ENCODE data around the gene ZDHHC11B. TPM values are rescaled to one million over a fixed set of nuclear protein-coding genes. Genes with fewer than 3 reads are reported as not detected.
"Not testable (repeated sequence)": the region's sequence is repeated elsewhere in the genome, so short reads cannot be mapped to it uniquely, and the experiment has no call there.

ZDHHC11B gene
- total RNA-seq, 1 donor from 2014 or later: 0.09 TPM

- TF ChIP-seq CTCF (IDR thresholded peaks at IDR 0.05): no peak
- H3K4me1 Mint-ChIP-seq: no peaks in the 10 kb centered on the region
- no peaks in the 10 kb centered on the region for H3K36me3 Mint-ChIP-seq (ENCODE audit: low read depth)
- ChIA-PET POLR2A (no interaction called here), CTCF (no interaction called here)
- intact Hi-C loops (cut with micrococcal nuclease): no loop called here
- H3K27me3 Mint-ChIP-seq: peaks cover 2% of the 10 kb centered on the region
- no peak for ATAC-seq (ENCODE audit: low read depth)
- H3K27ac Mint-ChIP-seq: no peak overlapping the region
- H3K4me3 Mint-ChIP-seq: no peak overlapping the region
- no peak for DNase-seq
- no peaks in the 10 kb centered on the region for H3K9me3 Mint-ChIP-seq
Measured at GRCh38 chr5:816176-816575, 31.6 kb upstream of the ZDHHC11B start.

- ChIA-PET CTCF (no interaction called here), POLR2A (no interaction called here)
- no peaks in the 10 kb centered on the region for H3K36me3 Mint-ChIP-seq (ENCODE audit: low read depth)
- no peaks in the 10 kb centered on the region for H3K4me1 Mint-ChIP-seq
- intact Hi-C loops (cut with micrococcal nuclease): no loop called here
- ATAC-seq (ENCODE audit: low read depth) (no peak), DNase-seq (no peak)
- no peak for TF ChIP-seq CTCF (IDR thresholded peaks at IDR 0.05)
- no peak overlapping the region for H3K4me3 Mint-ChIP-seq
- peaks cover 2% of the 10 kb centered on the region for H3K27me3 Mint-ChIP-seq
- no peak overlapping the region for H3K27ac Mint-ChIP-seq
- no peaks in the 10 kb centered on the region for H3K9me3 Mint-ChIP-seq
Measured at GRCh38 chr5:815449-815848, 30.9 kb upstream of the ZDHHC11B start.

- H3K4me3 Mint-ChIP-seq; H3K27ac Mint-ChIP-seq; H3K4me1 Mint-ChIP-seq; intact Hi-C loops (cut with micrococcal nuclease); H3K9me3 Mint-ChIP-seq; ATAC-seq (ENCODE audit: low read depth); POLR2A ChIA-PET; H3K36me3 Mint-ChIP-seq (ENCODE audit: low read depth); H3K27me3 Mint-ChIP-seq; DNase-seq; CTCF ChIA-PET: not testable (repeated sequence)
Measured at GRCh38 chr5:813575-813974, 29.0 kb upstream of the ZDHHC11B start.

- ATAC-seq (ENCODE audit: low read depth); H3K4me3 Mint-ChIP-seq; H3K4me1 Mint-ChIP-seq; POLR2A ChIA-PET; H3K27me3 Mint-ChIP-seq; intact Hi-C loops (cut with micrococcal nuclease); H3K27ac Mint-ChIP-seq; H3K9me3 Mint-ChIP-seq; H3K36me3 Mint-ChIP-seq (ENCODE audit: low read depth); DNase-seq; CTCF ChIA-PET: not testable (repeated sequence)
Measured at GRCh38 chr5:811384-811783, 26.9 kb upstream of the ZDHHC11B start.

- H3K4me3 Mint-ChIP-seq; intact Hi-C loops (cut with micrococcal nuclease); H3K27ac Mint-ChIP-seq; H3K36me3 Mint-ChIP-seq (ENCODE audit: low read depth); H3K27me3 Mint-ChIP-seq; DNase-seq; ATAC-seq (ENCODE audit: low read depth); POLR2A ChIA-PET; CTCF ChIA-PET; H3K4me1 Mint-ChIP-seq: not testable (repeated sequence)
- peaks cover 15% of the 10 kb centered on the region for H3K9me3 Mint-ChIP-seq
Measured at GRCh38 chr5:807719-808514, 23.4 kb upstream of the ZDHHC11B start.

GRCh38 chr5:801472-801871 lies 16.9 kb upstream of the ZDHHC11B start:
- DNase-seq: no peak
- intact Hi-C loops (cut with micrococcal nuclease): no loop called here
- peaks cover 16% of the 10 kb centered on the region for H3K27me3 Mint-ChIP-seq
- CTCF ChIA-PET: no interaction called here
- H3K4me3 Mint-ChIP-seq: no peak overlapping the region
- H3K4me1 Mint-ChIP-seq: no peaks in the 10 kb centered on the region
- no peaks in the 10 kb centered on the region for H3K36me3 Mint-ChIP-seq (ENCODE audit: low read depth)
- H3K27ac Mint-ChIP-seq: no peak overlapping the region
- no peak for ATAC-seq (ENCODE audit: low read depth)
- H3K9me3 Mint-ChIP-seq: peaks cover 15% of the 10 kb centered on the region
- no peak for TF ChIP-seq CTCF (IDR thresholded peaks at IDR 0.05)
- POLR2A ChIA-PET: no interaction called here

- H3K36me3 Mint-ChIP-seq (ENCODE audit: low read depth); H3K4me1 Mint-ChIP-seq; CTCF ChIA-PET; POLR2A ChIA-PET; intact Hi-C loops (cut with micrococcal nuclease); H3K4me3 Mint-ChIP-seq; ATAC-seq (ENCODE audit: low read depth); DNase-seq; H3K27ac Mint-ChIP-seq: not testable (repeated sequence)
- Mint-ChIP-seq H3K27me3 (peaks cover 16% of the 10 kb centered on the region), H3K9me3 (peaks cover 15% of the 10 kb centered on the region)
Measured at GRCh38 chr5:801055-801454, 16.5 kb upstream of the ZDHHC11B start.

- POLR2A ChIA-PET; CTCF ChIA-PET; H3K4me1 Mint-ChIP-seq; H3K9me3 Mint-ChIP-seq; ATAC-seq (ENCODE audit: low read depth); intact Hi-C loops (cut with micrococcal nuclease); H3K36me3 Mint-ChIP-seq (ENCODE audit: low read depth); H3K27ac Mint-ChIP-seq; DNase-seq; H3K4me3 Mint-ChIP-seq: not testable (repeated sequence)
- H3K27me3 Mint-ChIP-seq: peaks cover 23% of the 10 kb centered on the region
Measured at GRCh38 chr5:798505-799138, 14.1 kb upstream of the ZDHHC11B start.

GRCh38 chr5:797986-798385 lies 13.5 kb upstream of the ZDHHC11B start:
- ATAC-seq (ENCODE audit: low read depth); H3K4me3 Mint-ChIP-seq; POLR2A ChIA-PET; H3K36me3 Mint-ChIP-seq (ENCODE audit: low read depth); DNase-seq; CTCF ChIA-PET; H3K27ac Mint-ChIP-seq; intact Hi-C loops (cut with micrococcal nuclease); H3K9me3 Mint-ChIP-seq; H3K4me1 Mint-ChIP-seq: not testable (repeated sequence)
- peaks cover 20% of the 10 kb centered on the region for H3K27me3 Mint-ChIP-seq

GRCh38 chr5:795873-796272 lies 11.3 kb upstream of the ZDHHC11B start:
- not testable (repeated sequence) for DNase-seq

More at GRCh38 chr5:795873-796272, 11.3 kb upstream of the ZDHHC11B start:
- intact Hi-C loops (cut with micrococcal nuclease); ATAC-seq (ENCODE audit: low read depth); H3K27ac Mint-ChIP-seq; H3K4me1 Mint-ChIP-seq; POLR2A ChIA-PET; H3K9me3 Mint-ChIP-seq; CTCF ChIA-PET; H3K36me3 Mint-ChIP-seq (ENCODE audit: low read depth); H3K4me3 Mint-ChIP-seq: not testable (repeated sequence)
- H3K27me3 Mint-ChIP-seq: peaks cover 20% of the 10 kb centered on the region
